GM21381 (cell line): ENCODE data around the gene NFE2L1.
"Not testable (repeated sequence)": the region's sequence is repeated elsewhere in the genome, so short reads cannot be mapped to it uniquely, and the experiment has no call there.

Experiments used
- ATAC-seq: cut with Tn5 transposase; IDR thresholded peaks from one replicate; pipeline ENCODE4 v1.9.1; 2021; ENCODE audit warnings: mild to moderate bottlenecking, moderate library complexity; ENCODE audit not compliant: unreplicated experiment

Gene NFE2L1

DNA sequence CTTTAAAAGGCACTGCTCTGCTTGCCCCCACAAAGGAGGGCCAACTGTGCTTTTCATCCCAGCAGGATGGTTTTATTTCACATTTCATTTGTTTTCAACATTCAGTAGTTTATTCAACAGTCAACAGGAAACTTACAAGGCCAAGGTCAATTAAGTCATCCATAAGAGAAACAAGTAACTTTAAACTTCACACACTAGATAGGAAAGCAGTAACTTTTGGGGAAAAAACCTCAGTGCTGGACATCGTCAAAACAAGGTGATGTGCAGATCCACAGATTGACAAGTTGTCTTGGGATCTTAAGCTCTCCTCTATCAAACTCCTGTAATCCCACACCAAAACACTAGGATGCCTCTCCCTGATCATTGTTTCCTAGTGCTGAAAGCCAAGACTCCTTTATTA, 18.5 kb downstream of the NFE2L1 start:
- no peak for ATAC-seq

DNA sequence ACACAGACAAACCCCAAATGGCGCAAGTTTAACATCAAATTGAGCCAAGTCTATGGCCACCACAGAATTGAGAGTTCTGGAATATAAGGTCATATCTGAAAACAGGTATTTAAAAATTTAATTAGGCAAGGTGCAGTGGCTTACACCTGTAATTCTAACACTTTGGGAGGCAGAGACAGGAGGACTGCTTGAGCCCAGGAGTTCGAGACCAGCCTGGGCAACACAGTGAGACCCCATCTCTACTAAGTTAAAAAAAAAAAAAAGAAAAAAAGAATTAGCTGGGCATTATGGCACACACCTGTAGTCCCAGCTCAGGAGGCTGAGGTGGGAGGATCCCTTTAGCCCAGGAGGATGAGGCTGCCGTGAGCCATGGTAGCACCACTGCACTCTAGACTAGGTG, 19.1 kb downstream of the NFE2L1 start:
- no peak for ATAC-seq

DNA sequence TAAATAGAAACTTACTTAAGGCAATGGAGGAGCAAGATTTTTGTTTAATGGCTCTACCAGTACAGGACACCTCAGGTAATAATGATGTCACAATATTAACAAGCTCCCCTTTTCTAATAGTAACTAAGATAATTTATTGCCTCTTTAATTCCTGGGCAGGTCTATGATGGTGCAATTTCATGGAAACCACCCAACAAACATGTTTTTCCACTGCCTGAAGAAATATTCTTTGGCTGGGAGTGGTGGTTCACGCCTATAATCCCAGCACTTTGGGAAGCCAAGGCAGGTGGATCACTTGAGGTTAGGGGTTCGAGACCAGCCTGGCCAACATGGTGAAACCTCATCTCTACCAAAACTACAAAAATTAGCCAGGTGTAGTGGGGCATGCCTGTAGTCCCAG, 19.6 kb downstream of the NFE2L1 start:
- ATAC-seq = not testable (repeated sequence)

DNA sequence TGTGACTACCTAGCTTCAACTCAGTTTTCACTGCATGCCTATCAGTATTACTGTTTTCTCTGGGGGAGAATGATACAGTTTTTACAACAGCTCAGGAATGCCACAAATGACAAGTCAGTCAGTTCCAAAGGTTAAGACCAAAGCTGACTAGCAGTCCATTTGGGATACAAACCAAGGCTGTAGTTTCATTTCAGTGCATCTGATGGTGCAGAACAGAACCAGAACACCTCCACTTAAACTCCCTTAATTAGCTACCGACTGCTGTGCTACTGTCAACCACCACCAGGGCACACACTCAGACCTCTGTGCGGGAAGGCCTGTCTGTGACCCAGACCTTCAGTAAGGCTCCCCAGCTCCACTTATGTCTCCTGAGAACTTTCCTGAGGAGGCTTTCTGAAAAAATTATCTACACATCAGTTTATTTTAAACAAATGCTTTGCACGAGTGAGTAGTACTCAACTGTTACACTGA, 20.4 kb downstream of the NFE2L1 start:
- no peak for ATAC-seq

DNA sequence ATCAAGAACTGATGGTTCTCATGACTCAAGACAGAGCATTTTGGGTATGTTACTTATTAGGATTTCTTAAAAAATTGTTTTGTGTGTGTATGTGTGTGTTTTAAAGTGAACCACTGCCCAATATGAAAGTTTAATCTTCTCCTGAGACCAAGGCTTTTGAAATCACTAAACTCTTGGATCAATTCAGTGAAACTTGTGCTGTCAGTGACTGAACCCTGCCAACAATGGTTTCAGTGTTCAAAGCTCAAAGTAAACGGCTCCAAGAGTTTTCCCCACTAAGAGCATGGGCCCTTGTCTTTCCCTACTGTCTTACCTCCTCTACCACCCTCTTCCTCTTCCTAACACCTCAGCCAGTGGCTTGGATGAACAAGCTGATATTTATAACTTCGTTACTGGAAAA, 22.0 kb downstream of the NFE2L1 start:
- no peak for ATAC-seq

DNA sequence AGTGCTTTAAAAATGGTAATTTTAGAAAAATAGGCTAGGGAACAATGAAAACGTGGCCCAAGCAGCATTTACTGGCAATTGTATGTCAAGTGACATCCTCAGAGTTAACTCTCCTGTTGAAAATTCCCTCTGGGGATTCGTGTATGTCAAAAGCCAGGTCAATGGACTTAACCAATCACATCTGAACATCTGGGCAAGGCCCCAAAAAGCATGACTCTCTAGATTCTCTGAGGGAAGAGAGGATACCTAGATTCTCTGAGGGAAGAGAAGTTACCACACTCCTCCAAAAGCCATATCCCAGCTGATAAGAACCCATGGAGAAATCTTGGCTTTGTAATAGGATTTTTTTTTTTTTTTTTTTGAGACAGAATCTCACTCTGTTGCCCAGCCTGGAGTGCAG, 23.5 kb downstream of the NFE2L1 start:
- ATAC-seq = no peak

DNA sequence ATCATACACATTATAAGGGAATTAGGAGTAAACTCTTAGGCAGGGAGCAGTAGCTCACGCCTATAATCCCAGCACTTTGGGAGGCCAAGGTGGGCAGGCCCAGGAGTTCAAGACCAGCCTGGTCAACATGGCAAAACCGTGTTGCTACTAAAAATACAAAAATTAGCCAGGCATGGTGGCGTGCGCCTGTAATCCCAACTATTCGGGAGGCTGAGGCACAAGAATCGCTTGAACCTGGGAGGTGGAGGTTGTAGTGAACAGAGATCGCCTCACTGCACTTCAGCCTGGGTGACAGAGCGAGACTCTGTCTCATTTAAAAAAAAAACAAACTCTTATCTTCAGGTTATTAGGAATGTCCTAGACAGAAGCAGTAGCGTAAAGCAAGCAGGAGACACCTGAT, 24.7 kb downstream of the NFE2L1 start:
- not testable (repeated sequence) for ATAC-seq

DNA sequence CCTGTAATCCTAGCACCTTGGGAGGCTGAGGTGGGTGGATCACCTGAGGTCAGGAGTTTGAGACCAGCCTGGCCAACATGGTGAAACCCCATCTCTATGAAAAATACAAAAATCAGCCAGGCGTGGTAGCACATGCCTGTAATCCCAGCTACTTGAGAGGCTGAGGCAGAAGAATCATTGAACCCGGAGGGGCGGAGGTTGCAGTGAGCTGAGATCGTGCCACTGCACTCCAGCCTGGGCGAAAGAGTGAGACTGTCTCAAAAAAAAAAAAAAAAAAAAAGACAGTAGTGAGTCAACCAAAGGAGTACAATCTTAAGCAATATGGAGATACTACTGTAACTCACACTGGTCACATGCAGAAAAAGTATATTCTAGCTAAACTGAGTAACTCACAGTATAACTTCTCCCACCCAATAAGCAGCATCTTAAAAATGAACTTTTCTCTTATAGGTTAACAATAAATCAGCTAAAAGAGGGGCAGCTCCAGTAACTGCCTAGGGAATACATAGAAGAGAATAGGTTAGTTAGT, 25.5 kb downstream of the NFE2L1 start:
- ATAC-seq = not testable (repeated sequence)

DNA sequence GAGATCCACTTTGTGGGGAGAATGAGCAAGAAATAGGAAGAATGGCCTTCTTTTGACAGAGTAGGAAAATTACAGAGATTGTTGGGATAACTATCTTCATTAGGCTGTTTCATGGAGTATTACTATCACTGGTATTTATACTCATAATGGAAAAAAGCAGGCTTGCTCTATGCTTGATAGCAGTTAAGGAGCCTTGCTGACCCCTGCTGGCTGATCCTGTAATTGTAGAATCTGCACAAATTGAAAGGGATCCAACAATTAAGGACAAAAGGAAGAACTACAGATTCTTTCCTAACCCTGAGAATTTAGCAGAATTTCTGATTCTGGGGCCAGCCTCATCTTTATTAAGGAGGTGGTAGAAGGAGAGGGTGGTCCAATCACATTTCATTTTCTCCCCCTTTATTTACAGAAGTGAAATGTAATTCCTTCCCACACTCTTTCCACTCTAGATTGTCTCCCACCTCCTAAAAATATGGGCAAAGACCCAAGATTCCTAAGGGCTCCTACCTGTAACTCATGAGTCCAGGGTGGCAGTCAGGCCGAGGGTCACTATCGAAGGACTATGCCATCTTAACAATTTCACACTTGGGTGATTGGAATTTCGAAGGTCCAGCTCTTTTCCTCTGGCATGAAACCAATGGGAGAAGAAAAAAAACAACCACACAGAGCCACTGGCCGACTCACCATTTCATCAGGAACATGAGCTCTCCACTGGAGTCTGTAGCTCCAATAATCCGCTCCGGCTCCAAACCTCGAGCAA, 26.3 kb downstream of the NFE2L1 start:
- ATAC-seq = no peak

DNA sequence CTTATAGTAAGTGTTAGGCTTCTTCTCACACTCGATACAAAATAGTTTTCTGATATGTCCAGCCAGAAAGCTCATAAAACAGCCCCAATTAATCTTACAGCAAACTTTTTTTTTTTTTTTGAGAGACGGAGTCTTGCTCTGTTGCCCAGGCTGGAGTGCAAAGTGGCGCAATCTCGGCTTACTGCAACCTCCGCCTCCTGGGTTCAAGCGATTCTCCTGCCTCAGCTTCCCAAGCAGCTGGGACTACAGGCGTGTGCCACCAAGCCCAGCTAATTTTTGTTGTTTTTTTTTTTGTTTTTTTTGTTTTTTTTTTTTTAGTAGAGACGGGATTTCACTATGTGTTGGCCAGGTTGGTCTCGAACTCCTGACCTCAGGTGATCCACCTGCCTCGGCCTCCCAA, 29.0 kb downstream of the NFE2L1 start:
- ATAC-seq = not testable (repeated sequence)

GRCh38 chr17:48081858-48082257, 33.7 kb downstream of the NFE2L1 start:
- no peak for ATAC-seq

GRCh38 chr17:48084932-48085331, 36.8 kb downstream of the NFE2L1 start:
- ATAC-seq = no peak

- no peak for ATAC-seq
Measured at GRCh38 chr17:48093341-48094045, 45.3 kb downstream of the NFE2L1 start.

- no peak for ATAC-seq
Measured at GRCh38 chr17:48095611-48096010, 47.5 kb downstream of the NFE2L1 start.

DNA sequence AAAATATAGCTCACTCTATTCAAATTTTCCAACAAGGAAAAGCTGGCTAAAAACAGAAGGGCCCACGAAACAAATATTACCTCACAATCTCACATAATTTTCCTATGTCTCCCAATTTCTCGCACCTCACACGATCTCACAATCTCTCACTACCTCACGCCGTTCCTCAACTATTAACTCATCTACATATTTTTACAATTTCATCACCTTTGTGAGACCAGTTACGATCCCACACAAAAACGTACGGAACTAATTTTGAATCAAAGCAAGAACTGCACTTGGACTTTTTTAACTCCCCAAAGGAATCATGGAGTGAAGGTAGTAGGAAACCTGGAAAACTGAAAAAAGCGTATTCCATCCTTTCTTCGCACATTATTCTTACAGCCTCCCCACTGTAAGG, 52.0 kb downstream of the NFE2L1 start:
- no peak for ATAC-seq

DNA sequence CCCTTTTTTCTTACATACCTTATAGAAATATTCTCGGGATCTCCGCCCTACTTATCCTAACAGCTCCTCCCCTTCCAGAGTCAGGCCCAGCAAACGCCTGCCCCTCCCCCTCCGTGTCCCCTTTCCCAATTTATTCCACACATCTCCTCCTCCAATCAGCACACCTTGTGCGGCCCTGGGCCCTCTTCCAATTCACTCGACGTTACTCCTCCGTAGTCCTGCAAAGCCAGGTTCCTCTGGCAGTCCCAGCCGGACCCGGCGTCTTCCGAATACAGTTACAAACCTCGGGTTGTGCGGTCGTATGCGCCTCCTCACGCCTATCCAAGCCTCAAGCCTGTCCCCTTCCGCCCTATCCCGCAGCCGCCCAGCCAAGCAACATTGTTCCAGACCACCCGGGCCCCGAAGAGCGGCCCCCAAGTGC, 52.4 kb downstream of the NFE2L1 start:
- ATAC-seq = no peak

- ATAC-seq = peak; percentile 84
Measured at GRCh38 chr17:48101012-48101720, 53.0 kb downstream of the NFE2L1 start, which contains the start of gene CBX1. CBX1 (minus strand) TSS chr17:48101478; CDS start chr17:48077004, 24,474 bp downstream.

- ATAC-seq = no peak
Measured at GRCh38 chr17:48102043-48102750, 54.0 kb downstream of the NFE2L1 start.

GRCh38 chr17:48102798-48103715, 54.9 kb downstream of the NFE2L1 start:
- ATAC-seq = no peak

GRCh38 chr17:48104440-48104839, 56.3 kb downstream of the NFE2L1 start:
- no peak for ATAC-seq
